Type B pancreatic cell (in vitro differentiated cells): Measurements from ENCODE around the gene CEBPG. TPM values are rescaled to one million over a fixed set of nuclear protein-coding genes. Genes with fewer than 3 reads are reported as not detected.

ENCODE experiments used
- DNase-seq: peaks from one replicate; pipeline ENCODE4 v3.0.0; 2021; ENCODE audit warnings: mixed read lengths; ENCODE audit not compliant: unreplicated experiment; ENCODE audit errors: extremely low spot score
- H3K27ac Mint-ChIP-seq: 2 replicates; pipeline ENCODE4 v1.8.0; 2021; ENCODE audit warnings: mild to moderate bottlenecking, mixed read lengths
- H3K27me3 Mint-ChIP-seq: 2 replicates; pipeline ENCODE4 v1.8.0; 2021; ENCODE audit warnings: mixed read lengths
- H3K36me3 Mint-ChIP-seq: 2 replicates; pipeline ENCODE4 v1.8.0; 2021; ENCODE audit warnings: mixed read lengths
- H3K4me1 Mint-ChIP-seq: one replicate; pipeline ENCODE4 v1.8.0; 2021; ENCODE audit warnings: mixed read lengths; ENCODE audit not compliant: unreplicated experiment
- H3K4me3 Mint-ChIP-seq: 2 replicates; pipeline ENCODE4 v1.8.0; 2021; ENCODE audit warnings: mild to moderate bottlenecking, mixed read lengths
- H3K9me3 Mint-ChIP-seq: 2 replicates; pipeline ENCODE4 v1.8.0; 2021; ENCODE audit warnings: mixed read lengths
- total RNA-seq: library from RNA; stranded (reverse); gene quantifications from 2 replicates; pipeline ENCODE4 v1.2.1, GENCODE V29; 2021; ENCODE audit warnings: low replicate concordance
- TF ChIP-seq, protein P1 (sequence below): fragments of 200-600 bp; sonication (generic); conservative IDR thresholded peaks from 2 replicates; pipeline ENCODE4 v1.5.0; 2021; ENCODE audit warnings: antibody characterized with exemption, mild to moderate bottlenecking

Gene CEBPG
- total RNA-seq, 1 donor from 2014 or later = 30.1 TPM

DNA sequence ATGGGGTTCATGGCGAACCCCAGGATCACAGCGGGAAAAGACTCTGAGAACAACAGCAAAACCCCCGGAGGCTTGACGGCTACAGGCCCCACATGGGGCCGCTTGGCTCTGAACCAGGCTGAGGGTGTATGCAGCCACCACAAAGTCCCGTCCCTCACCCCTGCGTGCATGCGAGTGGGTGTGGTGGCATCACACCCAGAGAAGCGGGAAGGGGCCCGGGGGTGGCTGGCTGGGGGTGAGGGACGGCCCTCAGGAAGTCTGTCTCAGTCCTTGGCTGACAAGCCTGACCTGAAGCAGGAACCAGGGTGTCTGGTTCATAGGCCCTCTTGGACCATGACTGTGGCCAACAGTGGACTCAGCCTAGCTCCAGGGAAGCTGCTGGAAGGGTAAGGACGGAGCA, 34.2 kb downstream of the CEBPG start:
- H3K27me3 Mint-ChIP-seq = no peaks in the 10 kb centered on the region
- TF ChIP-seq, protein P1, sequence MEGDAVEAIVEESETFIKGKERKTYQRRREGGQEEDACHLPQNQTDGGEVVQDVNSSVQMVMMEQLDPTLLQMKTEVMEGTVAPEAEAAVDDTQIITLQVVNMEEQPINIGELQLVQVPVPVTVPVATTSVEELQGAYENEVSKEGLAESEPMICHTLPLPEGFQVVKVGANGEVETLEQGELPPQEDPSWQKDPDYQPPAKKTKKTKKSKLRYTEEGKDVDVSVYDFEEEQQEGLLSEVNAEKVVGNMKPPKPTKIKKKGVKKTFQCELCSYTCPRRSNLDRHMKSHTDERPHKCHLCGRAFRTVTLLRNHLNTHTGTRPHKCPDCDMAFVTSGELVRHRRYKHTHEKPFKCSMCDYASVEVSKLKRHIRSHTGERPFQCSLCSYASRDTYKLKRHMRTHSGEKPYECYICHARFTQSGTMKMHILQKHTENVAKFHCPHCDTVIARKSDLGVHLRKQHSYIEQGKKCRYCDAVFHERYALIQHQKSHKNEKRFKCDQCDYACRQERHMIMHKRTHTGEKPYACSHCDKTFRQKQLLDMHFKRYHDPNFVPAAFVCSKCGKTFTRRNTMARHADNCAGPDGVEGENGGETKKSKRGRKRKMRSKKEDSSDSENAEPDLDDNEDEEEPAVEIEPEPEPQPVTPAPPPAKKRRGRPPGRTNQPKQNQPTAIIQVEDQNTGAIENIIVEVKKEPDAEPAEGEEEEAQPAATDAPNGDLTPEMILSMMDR = no peak
- no peak overlapping the region for H3K27ac Mint-ChIP-seq
- H3K4me3 Mint-ChIP-seq = no peak overlapping the region
- peaks cover 3% of the 10 kb centered on the region for H3K4me1 Mint-ChIP-seq
- no peaks in the 10 kb centered on the region for H3K9me3 Mint-ChIP-seq
- no peaks in the 10 kb centered on the region for H3K36me3 Mint-ChIP-seq
- DNase-seq = no peak

DNA sequence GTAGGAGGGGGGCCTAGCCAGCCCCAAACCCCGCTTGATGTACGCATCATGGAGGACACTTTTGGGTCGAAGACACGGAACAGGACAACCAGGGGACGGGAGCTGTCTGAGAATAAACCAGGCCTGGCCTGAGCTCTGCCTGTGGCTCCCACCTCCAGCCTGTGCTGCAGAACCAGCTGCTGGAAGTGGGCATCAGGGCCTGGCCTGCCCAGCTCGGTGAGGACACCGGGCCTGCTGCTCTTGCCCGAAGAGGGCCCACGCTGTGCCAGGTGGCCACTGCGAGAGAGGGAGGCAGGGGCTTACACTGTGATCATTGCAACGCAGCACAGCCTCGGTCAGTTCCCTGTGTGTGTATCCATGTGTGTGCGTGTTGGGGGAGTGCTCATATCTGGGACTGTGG, 34.6 kb downstream of the CEBPG start:
- Mint-ChIP-seq H3K4me1 (peaks cover 3% of the 10 kb centered on the region), H3K27ac (no peak overlapping the region), H3K4me3 (no peak overlapping the region), H3K36me3 (no peaks in the 10 kb centered on the region), H3K9me3 (no peaks in the 10 kb centered on the region), H3K27me3 (no peaks in the 10 kb centered on the region)
- TF ChIP-seq, protein P1 = no peak
- no peak for DNase-seq

DNA sequence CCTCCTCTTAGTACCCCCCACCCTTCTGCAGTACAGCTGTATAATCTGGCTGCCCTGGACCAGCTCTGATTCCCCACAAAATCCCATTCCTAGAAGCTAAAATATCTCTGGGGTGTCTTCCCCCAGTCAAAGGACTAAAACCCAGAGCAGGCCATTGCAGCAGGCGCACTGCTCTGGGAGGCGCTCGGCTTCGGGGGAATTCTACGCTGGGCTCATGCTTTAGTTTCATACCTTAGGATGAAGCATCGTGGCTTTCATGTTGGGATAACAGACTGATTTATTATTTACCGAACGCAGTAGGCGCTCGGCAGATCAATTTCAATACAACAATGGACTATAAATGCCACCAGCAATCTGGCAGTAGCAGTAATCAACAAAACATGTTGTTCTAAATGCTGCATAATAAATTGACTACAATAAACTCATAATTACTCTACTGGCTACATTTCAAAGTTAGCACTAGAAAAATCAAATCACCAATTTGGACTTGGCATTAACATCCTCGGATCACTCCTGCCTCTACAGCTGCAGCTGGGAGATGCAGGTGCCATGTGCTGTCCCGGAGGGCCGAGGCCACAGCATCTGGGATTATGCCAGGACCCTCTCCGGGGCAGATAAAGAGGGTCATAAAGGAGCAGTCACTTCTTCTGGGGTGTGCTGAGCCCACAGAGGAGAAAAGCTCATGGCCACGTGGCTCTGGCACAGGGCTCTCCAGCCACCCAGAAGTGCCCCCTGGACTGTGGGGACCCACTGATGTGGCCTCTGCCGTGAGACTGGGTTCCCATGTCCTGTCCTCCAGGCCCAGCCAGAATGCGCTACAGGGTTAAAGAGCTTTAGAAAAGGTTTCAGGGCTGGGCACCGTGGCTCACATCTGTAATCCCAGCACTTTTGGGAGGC, 35.3 kb downstream of the CEBPG start:
- no peak overlapping the region for H3K4me3 Mint-ChIP-seq
- no peaks in the 10 kb centered on the region for H3K9me3 Mint-ChIP-seq
- DNase-seq = no peak
- TF ChIP-seq, protein P1 = no peak
- H3K4me1 Mint-ChIP-seq = peaks cover 3% of the 10 kb centered on the region
- no peaks in the 10 kb centered on the region for H3K36me3 Mint-ChIP-seq
- no peak overlapping the region for H3K27ac Mint-ChIP-seq
- no peaks in the 10 kb centered on the region for H3K27me3 Mint-ChIP-seq

DNA sequence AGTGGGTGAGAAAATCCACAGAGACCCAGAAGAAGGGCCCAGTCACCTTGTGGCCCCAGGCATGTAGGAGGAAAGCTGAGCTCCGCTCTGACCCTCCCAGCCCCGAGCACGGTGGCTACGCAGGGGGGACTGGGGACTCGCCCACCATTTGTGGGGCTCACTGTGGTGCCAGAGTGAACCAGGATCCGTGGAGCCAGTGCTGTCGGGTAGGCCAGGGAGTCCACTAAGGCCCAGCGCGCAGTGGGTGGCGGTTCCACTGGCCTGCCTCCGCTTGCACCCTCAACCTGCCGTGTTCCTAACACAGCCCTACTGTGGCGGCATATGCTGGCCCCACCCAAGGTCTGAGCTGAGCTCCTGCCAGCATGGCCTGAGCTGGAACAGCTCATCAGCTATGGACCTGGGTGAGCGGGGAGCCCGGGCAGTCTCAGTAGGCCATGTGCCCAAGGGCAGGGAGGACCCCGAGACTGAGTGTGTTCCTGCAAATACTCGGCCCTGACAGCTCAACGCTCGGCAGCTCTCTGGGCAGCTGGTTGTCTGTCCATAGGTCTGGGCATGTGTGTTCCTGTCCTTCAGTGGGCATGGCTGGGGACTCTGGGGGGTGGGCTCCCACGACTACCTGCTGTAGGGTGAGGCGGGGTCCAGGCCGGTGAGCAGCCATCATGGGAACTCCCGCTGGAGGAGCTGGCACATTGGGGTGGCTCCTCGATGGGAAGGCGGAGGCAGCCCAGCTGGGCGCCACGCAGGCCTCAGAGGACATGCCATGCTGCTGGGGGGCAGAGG, 36.6 kb downstream of the CEBPG start:
- H3K27ac Mint-ChIP-seq = no peak overlapping the region
- TF ChIP-seq, protein P1 = no peak
- no peaks in the 10 kb centered on the region for H3K4me1 Mint-ChIP-seq
- no peaks in the 10 kb centered on the region for H3K27me3 Mint-ChIP-seq
- no peaks in the 10 kb centered on the region for H3K36me3 Mint-ChIP-seq
- no peak overlapping the region for H3K4me3 Mint-ChIP-seq
- no peak for DNase-seq
- no peaks in the 10 kb centered on the region for H3K9me3 Mint-ChIP-seq

DNA sequence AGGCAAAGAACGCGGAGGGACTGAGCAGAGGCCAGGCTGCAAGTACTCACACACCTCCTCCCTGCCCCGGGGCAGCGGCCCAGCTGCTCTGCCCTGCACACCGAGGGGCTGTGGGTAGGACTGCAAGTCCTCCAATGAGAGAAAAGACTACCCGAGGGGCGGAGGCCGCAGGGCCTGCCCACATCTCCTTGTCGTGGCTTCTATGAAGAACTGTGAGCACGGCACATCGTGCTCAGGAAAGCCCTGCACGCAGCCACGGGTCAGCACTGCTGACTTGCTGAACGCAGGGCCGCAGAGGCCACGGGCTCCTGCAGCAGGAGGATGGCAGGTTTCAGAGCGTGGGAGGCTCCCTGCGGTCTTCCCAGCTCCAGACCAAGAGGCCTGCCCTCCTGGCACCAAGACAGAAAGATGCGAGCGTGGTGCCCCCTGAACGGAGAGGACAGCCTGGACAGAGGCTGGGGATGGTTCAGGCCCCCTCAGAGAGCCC, 37.4 kb downstream of the CEBPG start:
- Mint-ChIP-seq H3K36me3 (no peaks in the 10 kb centered on the region), H3K9me3 (no peaks in the 10 kb centered on the region), H3K4me3 (no peak overlapping the region), H3K27me3 (no peaks in the 10 kb centered on the region), H3K27ac (no peak overlapping the region), H3K4me1 (no peaks in the 10 kb centered on the region)
- no peak for DNase-seq
- TF ChIP-seq, protein P1 = no peak
